GM12865 (cell line): ENCODE results near the gene CHI3L2.

Experiments
- DNase-seq: peaks from one replicate; pipeline ENCODE4 v3.0.0; 2010; ENCODE audit warnings: low read depth
- H3K4me3 ChIP-seq: 2 replicates; pipeline ENCODE4 v1.5.1; 2011; ENCODE audit warnings: mild to moderate bottlenecking, low read depth, low read length, control low read depth
- TF ChIP-seq, protein P1 (sequence below): IDR thresholded peaks from 2 replicates; pipeline ENCODE4 v1.5.1; 2011; ENCODE audit warnings: low read length, control low read depth, low read depth, inconsistent platforms; ENCODE audit not compliant: insufficient read depth; ENCODE audit errors: missing control alignments

CHI3L2 gene

DNA sequence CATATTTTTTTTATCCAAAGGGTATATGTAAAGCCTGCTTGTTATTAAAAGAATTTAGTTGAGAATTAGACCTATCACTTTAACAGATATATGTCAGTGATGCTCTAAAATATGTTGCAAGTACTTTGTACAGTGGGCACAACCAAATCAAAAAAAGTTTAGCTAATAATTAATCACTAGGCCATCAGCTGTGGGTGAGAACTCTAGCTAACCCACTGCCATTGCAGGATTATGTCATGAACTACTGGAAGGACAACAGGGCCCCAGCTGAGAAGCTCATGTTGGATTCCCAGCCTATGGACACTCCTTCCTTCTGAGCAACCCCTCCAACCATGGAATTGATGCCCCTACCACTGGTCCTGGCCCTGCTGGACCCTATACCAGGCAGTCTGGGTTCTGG lies 56.3 kb downstream of the CHI3L2 start:
- H3K4me3 ChIP-seq, result no peak overlapping the region
- TF ChIP-seq, protein P1, sequence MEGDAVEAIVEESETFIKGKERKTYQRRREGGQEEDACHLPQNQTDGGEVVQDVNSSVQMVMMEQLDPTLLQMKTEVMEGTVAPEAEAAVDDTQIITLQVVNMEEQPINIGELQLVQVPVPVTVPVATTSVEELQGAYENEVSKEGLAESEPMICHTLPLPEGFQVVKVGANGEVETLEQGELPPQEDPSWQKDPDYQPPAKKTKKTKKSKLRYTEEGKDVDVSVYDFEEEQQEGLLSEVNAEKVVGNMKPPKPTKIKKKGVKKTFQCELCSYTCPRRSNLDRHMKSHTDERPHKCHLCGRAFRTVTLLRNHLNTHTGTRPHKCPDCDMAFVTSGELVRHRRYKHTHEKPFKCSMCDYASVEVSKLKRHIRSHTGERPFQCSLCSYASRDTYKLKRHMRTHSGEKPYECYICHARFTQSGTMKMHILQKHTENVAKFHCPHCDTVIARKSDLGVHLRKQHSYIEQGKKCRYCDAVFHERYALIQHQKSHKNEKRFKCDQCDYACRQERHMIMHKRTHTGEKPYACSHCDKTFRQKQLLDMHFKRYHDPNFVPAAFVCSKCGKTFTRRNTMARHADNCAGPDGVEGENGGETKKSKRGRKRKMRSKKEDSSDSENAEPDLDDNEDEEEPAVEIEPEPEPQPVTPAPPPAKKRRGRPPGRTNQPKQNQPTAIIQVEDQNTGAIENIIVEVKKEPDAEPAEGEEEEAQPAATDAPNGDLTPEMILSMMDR, result no peak
- DNase-seq, result no peak

DNA sequence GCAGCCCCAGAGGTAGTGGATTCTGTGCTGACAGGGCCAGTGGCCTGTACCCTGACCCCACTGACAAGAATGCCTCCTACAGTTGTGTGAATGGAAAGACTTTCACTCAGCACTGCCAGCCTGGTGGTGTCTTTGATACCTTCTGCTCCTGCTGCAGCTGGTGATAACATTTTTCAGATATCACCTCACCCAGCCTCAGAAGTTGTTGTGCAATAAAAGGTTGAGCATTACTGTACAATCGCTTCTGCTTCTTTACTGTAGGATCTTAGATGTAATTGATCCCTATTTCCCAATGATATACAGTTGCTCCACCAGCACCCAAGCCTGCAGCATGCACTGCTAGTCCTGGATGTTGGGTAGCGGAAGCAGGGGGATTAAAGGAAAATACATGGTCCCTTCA lies 58.4 kb downstream of the CHI3L2 start:
- DNase-seq, result no peak
- TF ChIP-seq, protein P1, result no peak
- no peak overlapping the region for H3K4me3 ChIP-seq

DNA sequence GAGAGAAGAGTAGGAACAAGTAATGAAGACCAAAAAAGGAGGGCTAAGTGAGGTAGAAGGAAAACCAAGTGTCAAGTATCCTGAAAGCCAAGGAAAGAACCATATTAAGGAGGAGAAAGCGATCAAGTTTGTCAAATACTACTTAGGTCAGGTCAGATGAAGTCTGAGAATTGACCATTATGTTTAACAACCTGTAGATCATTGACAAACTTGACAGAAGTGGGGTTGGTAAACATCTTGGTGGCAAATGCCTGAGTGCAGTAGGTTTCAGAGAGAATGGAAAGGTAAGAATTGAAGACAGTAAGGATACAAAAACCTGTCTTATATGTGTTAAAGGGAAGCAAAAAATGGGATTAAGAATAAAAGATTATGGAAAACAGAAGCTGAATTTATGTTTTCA lies 59.4 kb downstream of the CHI3L2 start:
- no peak overlapping the region for H3K4me3 ChIP-seq
- TF ChIP-seq, protein P1, result no peak
- no peak for DNase-seq

DNA sequence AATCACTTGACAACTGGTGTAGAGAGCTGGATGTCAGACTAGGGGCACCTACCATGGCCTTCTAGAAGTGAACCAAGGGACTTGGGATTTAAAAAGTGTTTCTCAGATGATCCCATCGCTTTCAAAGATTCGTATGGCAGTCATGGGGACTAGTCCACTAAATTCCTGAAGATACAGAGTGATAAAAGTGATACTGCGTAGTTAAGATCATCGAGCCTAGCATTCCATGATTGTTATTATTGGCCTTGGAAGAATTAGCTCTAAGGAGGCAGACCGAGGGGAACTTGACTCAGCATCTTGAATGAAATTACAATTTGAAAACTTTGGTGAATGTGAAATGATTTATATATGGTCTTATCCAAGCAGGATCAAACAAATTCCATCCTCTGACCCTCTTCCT lies 61.9 kb downstream of the CHI3L2 start:
- no peak for DNase-seq
- TF ChIP-seq, protein P1, result no peak
- H3K4me3 ChIP-seq, result no peak overlapping the region

DNA sequence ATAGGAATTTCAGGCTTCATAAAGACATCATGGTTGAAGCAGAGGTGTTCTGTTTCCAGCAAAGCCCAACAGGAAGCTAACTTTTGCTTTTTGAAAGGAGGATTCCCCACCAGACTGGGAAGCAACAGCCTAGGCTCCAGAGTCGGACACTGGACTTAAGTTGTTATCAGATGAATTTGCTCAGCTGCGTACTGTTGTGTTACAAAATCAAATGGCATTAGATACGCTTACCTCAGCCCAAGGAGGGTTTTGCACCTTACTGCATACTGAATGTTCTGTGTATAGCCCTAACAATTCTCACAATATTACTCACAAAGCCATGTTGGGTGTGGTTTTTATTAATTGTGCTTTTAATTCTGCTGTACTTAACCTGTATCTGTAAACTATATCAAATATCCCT lies 62.6 kb downstream of the CHI3L2 start:
- TF ChIP-seq, protein P1, result no peak
- no peak overlapping the region for H3K4me3 ChIP-seq
- no peak for DNase-seq

DNA sequence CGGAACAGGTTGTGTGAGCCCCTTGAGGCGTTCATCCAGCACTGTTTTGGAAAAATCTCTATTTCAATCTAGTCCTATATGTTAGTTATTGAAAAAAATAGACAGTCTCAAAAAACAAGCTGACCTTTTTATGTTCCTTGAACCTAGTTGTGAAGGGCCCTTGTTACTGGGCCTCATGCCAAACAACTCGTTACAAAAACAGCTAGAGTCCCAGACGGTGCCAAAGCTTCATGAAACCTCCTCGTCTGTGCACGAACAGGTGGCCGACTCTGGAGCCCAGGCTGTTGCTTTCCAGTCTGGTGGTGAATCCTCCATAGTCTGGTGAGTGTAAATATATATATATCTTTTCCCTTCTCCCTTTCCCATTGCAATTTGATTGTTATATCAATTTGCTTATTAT lies 63.1 kb downstream of the CHI3L2 start, which contains the start of gene CHIA:
Gene CHIA, plus strand, starts transcription at position 222 of the 400 bp plus-strand sequence. CDS start 19,617 bp downstream, outside the sequence.
- no peak within 1 kb of the TSS for H3K4me3 ChIP-seq
- TF ChIP-seq, protein P1, result no peak
- DNase-seq, result no peak
